SJSA1 (cell line): Measurements from ENCODE around the gene CYB5RL. TPM values are rescaled to one million over a fixed set of nuclear protein-coding genes. Genes with fewer than 3 reads are reported as not detected.

Experiments
- DNase-seq, 2 experiments: peaks; one replicate each; pipeline ENCODE4 v3.0.0-alpha.2; 2015 to 2020; ENCODE audit warnings: low spot score in 2 of 2, low read depth in 1 of 2
- H3K27ac ChIP-seq: fragments of 250-450 bp; sonication (Bioruptor Pico); 2 replicates; pipeline ENCODE4 v1.5.1; 2020; ENCODE audit warnings: mild to moderate bottlenecking, moderate library complexity
- H3K27me3 ChIP-seq: fragments of 250-450 bp; sonication (Bioruptor Pico); replicated peaks from 2 replicates; pipeline ENCODE4 v1.5.1; 2020; ENCODE audit warnings: mild to moderate bottlenecking, moderate library complexity
- H3K36me3 ChIP-seq: fragments of 250-450 bp; sonication (Bioruptor Pico); 2 replicates; pipeline ENCODE4 v1.5.1; 2020; ENCODE audit warnings: mild to moderate bottlenecking
- H3K4me1 ChIP-seq: fragments of 250-450 bp; sonication (Bioruptor Pico); replicated peaks from 2 replicates; pipeline ENCODE4 v1.6.1; 2021; ENCODE audit warnings: mild to moderate bottlenecking
- H3K4me3 ChIP-seq: fragments of 250-450 bp; sonication (Bioruptor Pico); 2 replicates; pipeline ENCODE4 v1.5.1; 2020; ENCODE audit warnings: mild to moderate bottlenecking
- H3K9me3 ChIP-seq: fragments of 250-450 bp; sonication (Bioruptor Pico); replicated peaks from 2 replicates; pipeline ENCODE4 v1.5.1; 2020; ENCODE audit warnings: mild to moderate bottlenecking
- total RNA-seq: library from RNA; depleted of rRNA; stranded (reverse); fragments of >200 nt; shearing (Covaris generic); gene quantifications from 2 replicates; pipeline ENCODE4 v1.2.3, GENCODE V29; 2014; rRNA removed

CYB5RL gene
- total RNA-seq, 1 experiment from 2014 or later, result 4.9 TPM

- Histone ChIP-seq H3K27ac (no peak overlapping the region), H3K4me3 (no peak overlapping the region), H3K4me1 (no peaks in the 10 kb centered on the region), H3K27me3 (no peaks in the 10 kb centered on the region), H3K9me3 (no peaks in the 10 kb centered on the region), H3K36me3 (no peaks in the 10 kb centered on the region)
- no peak for DNase-seq
These were observed 46.0 kb downstream of the CYB5RL start for GRCh38 chr1:54153535-54154439.

- Histone ChIP-seq H3K27me3 (no peaks in the 10 kb centered on the region), H3K4me3 (no peak within 1 kb of the TSS), H3K27ac (no peak within 1 kb of the TSS), H3K9me3 (no peaks in the 10 kb centered on the region), H3K4me1 (no peaks in the 10 kb centered on the region), H3K36me3 (no peaks in the 10 kb centered on the region)
- no peak for DNase-seq
These were observed 47.1 kb downstream of the CYB5RL start, which contains the start of gene CDCP2 for GRCh38 chr1:54152696-54153095. Gene CDCP2 (minus strand): TSS chr1:54153000. CDS start chr1:54152922, 78 bp downstream.

- H3K4me1 ChIP-seq, result no peaks in the 10 kb centered on the region
- no peaks in the 10 kb centered on the region for H3K9me3 ChIP-seq
- no peak overlapping the region for H3K27ac ChIP-seq
- no peaks in the 10 kb centered on the region for H3K36me3 ChIP-seq
- DNase-seq, result no peak
- H3K4me3 ChIP-seq, result no peak overlapping the region
- H3K27me3 ChIP-seq, result no peaks in the 10 kb centered on the region
These were observed 48.8 kb downstream of the CYB5RL start for GRCh38 chr1:54151013-54151412.

Other genes starting within 250 kb of the CYB5RL start
- gene LDLRAD1, start 181.8 kb downstream of the CYB5RL start, total RNA-seq, result not detected in 2 replicates
- 310 and 384 TPM in 2 replicates for gene TMEM59, start 146.8 kb downstream of the CYB5RL start, total RNA-seq
- gene TCEANC2, start 146.4 kb downstream of the CYB5RL start, total RNA-seq, result 1.5 and 2.9 TPM in 2 replicates
- gene CDCP2, start 47.0 kb downstream of the CYB5RL start, total RNA-seq, result not detected in 2 replicates
- 133 and 157 TPM in 2 replicates for gene MRPL37, start 137 bp upstream of the CYB5RL start, total RNA-seq
- 27.0 and 56.0 TPM in 2 replicates for gene SSBP3, start 206.4 kb upstream of the CYB5RL start, total RNA-seq